Measurements from ENCODE around the gene AKT1. TPM values are rescaled to one million over a fixed set of nuclear protein-coding genes. Genes with fewer than 3 reads are reported as not detected.
A peak's percentile ranks its signal among the peaks of the same experiment; 100 is the strongest.

AKT1 gene
- total and polyA plus RNA-seq, 2 of the 4 experiments (the other 2 are of a cell fraction): 193 to 221 TPM

GRCh38 chr14:104747876-104748275 lies 47.7 kb downstream of the AKT1 start:
- in situ Hi-C loops (cut with MboI; ENCODE audit: low sequenced_read_pairs): no loop called here

More at GRCh38 chr14:104747876-104748275, 47.7 kb downstream of the AKT1 start:
- H3K4ac ChIP-seq (ENCODE audit: low read depth, low read length): peak overlapping the region; percentile 48; the same call in 1 of the 2 replicates
- intact Hi-C loops (cut with micrococcal nuclease) (no loop called here), dilution Hi-C loops (cut with HindIII; ENCODE audit: low sequenced_read_pairs, unreplicated experiment) (no loop called here)
- H2AK9ac ChIP-seq (replicated peaks; ENCODE audit: low read depth, low read length, poor library complexity): no peak overlapping the region
- TF ChIP-seq CHD1 (IDR thresholded peaks at IDR 0.05; ENCODE audit: low read depth, low read length) (no peak), CTCF (conservative IDR thresholded peaks at IDR 0.05; ENCODE audit: low read depth, low read length) (no peak), MAZ (IDR thresholded peaks at IDR 0.05; ENCODE audit: borderline replicate concordance, low read depth, low read length) (no peak)
- ChIA-PET POLR2A (ENCODE audit: unreplicated experiment) (no interaction called here), CTCF (interaction anchor here (1.4 kb wide), 1 partner anchor 16 kb away, joined by 3 read pairs; no protein-coding TSS in a partner anchor)
- no peak overlapping the region for H4K5ac ChIP-seq (ENCODE audit: low read depth, low read length)
- H3K14ac ChIP-seq (replicated peaks; ENCODE audit: low read depth, low read length): no peak overlapping the region
- no peak overlapping the region for H3K23ac ChIP-seq (ENCODE audit: low read depth, low read length)
- H3K18ac ChIP-seq (ENCODE audit: low read depth, low read length): no peak overlapping the region
- no peaks in the 10 kb centered on the region for H4K20me1 ChIP-seq (ENCODE audit: insufficient read depth, low read length)
- no peak overlapping the region for H2BK15ac ChIP-seq (ENCODE audit: low read depth, low read length)
- no TSS peak for BruUV-seq (replicated peaks)
- H4K91ac ChIP-seq (ENCODE audit: insufficient read depth, low read depth, low read length): no peak overlapping the region
- no peak overlapping the region for H2AK5ac ChIP-seq (ENCODE audit: low read depth, low read length)
- peaks cover 34% of the 10 kb centered on the region for H3K4me1 ChIP-seq (ENCODE audit: control insufficient read depth, insufficient read depth, low read length)
- no peak for DNase-seq
- peaks cover 7% of the 10 kb centered on the region for H3K36me3 ChIP-seq (ENCODE audit: control insufficient read depth, insufficient read depth, low read length)
- peaks cover 25% of the 10 kb centered on the region for H3K9me1 ChIP-seq (ENCODE audit: insufficient read depth, low read length)
- no peak overlapping the region for H2AFZ ChIP-seq (replicated peaks; ENCODE audit: low read length, poor library complexity)
- no peak overlapping the region for H2BK20ac ChIP-seq (ENCODE audit: low read depth, low read length)
- no peak overlapping the region for H3K9ac ChIP-seq (ENCODE audit: low read depth, low read length)
- H3K9me3 ChIP-seq (ENCODE audit: control insufficient read depth, insufficient read depth, low read length): no peaks in the 10 kb centered on the region
- no peak overlapping the region for H2BK5ac ChIP-seq (ENCODE audit: low read depth, low read length, poor library complexity, severe bottlenecking)
- no peak overlapping the region for H3K56ac ChIP-seq (ENCODE audit: extremely low read depth, insufficient read depth, low read length)
- no peak overlapping the region for H3K4me3 ChIP-seq (ENCODE audit: insufficient read depth, low read depth, low read length)
- H3K4me2 ChIP-seq (ENCODE audit: low read depth, low read length): no peak overlapping the region
- no peak overlapping the region for H4K8ac ChIP-seq (ENCODE audit: low read depth in 2 of 2, low read length in 2 of 2)
- H2BK120ac ChIP-seq (ENCODE audit: low read depth, low read length): no peak overlapping the region
- WGBS, 2 experiments (ENCODE audit: extremely low coverage in 2 of 2, insufficient read length in 1 of 2): 68% methylated on average over 5 of the region's 9 CpGs; no CpG with 5 or more reads in 1 of the 2 experiments
- no peaks in the 10 kb centered on the region for H3K79me1 ChIP-seq (ENCODE audit: low read depth in 1 of 2, low read length in 2 of 2)
- H3K27me3 ChIP-seq (ENCODE audit: control insufficient read depth, insufficient read depth, low read length): no peaks in the 10 kb centered on the region
- H3K27ac ChIP-seq (ENCODE audit: insufficient read depth, low read length): no peak overlapping the region
- no peak for ATAC-seq (ENCODE audit: low read depth)
